GM19438 (cell line): ENCODE data around the gene DSCAML1.

Experiments used
- ATAC-seq: cut with Tn5 transposase; IDR thresholded peaks from one replicate; pipeline ENCODE4 v1.9.1; 2021; ENCODE audit warnings: low read depth; ENCODE audit not compliant: unreplicated experiment

The DSCAML1 gene

DNA sequence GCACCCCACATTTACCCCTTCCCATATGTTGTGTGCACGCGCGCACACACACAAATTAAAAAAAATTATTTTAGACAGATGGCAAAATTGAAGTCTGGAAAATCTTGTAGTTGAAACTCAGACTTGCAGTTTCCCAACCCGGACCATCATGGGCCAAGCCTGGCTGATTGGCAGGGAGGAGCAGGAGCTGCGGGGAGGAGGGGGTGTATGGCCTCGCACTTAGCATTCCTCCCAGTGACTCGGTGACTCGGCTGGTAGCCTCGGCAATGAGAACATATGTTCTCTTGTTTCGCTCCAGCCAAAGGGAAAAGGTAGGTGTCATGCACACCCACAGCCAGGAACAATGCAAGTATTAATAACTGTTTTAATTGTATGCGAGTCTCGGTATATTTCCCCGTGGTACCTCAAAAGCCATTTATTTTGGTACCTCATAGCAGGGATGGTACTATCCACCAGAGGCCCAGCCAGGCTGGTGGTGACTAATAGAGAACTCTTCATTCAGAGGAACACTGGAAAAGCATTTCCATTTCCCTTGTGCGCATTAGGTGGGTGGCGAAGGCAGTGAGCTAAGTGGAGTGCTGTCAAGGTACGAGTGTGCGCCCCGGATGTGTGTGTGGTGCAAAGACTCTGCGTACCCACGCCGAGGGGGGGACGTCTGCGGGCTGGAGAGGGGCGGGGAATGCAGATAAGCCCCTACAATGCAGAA is 92.5 kb downstream of the DSCAML1 start:
- no peak for ATAC-seq

DNA sequence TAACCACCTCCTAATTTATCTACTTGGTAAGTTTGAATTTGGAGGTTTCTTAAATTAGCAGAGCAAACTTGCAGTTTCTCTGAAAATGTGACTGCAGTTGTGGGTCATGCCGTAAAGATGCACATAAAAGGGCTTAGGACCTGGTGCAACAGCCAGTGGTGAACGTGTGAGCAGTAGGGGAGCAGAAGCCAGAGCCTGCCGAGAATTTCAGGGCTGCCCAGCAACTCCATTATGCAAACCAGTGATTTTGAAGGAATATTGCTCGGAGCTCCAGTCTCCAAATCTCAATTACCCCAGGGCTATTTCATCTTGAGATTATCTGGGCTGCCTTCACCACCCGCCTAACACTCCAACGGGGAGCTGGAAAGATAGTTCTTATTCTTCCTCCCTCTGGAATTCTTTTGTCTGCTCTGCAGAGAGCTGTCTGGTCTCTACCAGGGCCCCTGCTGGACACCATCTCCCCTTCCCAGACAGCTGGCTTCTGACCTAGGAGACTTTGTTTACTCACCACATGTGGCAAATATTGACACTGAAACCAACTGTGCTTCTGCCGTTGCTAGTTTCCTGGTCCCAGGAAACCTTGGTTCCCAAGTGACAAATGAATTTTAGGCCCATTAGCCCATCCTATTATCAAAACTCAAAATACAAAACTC is 93.9 kb downstream of the DSCAML1 start:
- ATAC-seq, result no peak

DNA sequence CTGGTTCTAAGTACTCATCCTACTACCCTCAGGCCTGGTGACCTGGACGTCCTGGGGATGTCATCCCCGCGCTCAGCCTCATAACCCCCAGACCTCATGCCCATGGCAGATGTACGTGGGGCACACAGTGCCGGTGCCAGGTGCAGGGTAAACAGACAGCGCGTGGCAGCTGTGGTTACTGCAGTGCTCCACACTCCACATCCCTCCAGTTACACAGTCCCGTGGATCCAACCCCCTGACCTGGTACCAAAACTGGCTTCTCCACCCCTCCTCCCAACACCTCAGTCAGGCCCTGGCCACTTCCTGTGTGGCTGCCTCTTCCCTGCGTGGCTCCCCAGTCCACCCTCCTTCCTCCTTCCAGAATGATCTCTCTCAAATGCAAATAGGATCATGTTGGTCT is 95.2 kb downstream of the DSCAML1 start:
- no peak for ATAC-seq

DNA sequence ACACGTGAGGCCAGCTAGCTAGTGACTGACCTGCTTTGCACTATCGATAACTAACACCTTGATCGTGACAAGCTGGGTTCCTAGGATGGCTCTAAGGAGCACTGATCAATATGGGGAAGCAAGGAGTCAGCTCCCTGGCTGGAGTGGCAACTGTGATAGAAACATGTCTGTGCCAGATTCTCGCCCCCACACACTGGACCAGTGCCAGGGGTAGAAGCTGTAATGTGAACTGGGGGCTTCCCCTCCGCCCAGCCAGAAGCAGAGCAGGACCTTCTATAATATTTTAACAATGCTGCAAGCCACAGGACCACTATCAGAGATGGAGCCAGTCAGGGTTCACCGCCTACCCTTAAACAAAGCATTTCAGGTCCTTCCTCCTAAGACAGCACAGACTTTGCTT is 96.5 kb downstream of the DSCAML1 start:
- ATAC-seq, result no peak

DNA sequence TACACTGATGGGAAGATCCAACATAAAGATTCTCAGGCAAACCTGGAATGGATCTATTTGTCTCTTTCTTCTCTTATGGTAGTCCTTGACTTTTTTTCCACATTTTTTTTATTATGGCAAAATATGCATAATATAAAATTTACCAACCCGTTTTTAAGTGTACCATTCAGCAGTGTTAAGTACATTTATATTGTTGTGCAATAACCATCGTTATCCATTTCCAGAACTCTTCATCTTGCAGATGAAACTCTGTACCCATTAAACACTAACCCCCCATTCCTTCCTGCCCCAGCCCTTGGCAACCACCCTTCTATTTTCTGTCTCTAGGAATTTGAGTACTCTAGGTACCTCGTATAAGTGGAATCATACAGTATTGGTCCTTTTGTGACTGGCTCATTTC is 99.7 kb downstream of the DSCAML1 start:
- no peak for ATAC-seq

DNA sequence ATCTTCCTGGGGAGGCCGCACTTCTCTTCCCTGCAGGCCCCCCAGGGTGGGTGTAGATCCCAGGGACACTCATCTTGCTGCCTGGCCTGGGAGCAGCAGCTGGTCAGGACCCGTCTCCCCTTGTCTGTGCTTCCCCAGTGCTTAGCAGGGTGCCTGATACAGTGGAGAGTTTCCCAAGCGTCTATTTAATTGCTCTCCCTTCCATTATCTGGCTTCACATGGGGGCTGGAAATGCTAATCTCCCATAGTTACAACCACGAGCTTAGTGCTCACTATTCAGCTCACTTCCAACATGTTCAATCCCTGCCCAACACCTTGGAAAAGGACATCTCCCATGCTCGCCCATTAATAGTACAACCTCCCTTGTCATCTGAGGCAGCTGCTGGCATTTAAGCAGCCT is 100.5 kb downstream of the DSCAML1 start:
- ATAC-seq, result no peak

DNA sequence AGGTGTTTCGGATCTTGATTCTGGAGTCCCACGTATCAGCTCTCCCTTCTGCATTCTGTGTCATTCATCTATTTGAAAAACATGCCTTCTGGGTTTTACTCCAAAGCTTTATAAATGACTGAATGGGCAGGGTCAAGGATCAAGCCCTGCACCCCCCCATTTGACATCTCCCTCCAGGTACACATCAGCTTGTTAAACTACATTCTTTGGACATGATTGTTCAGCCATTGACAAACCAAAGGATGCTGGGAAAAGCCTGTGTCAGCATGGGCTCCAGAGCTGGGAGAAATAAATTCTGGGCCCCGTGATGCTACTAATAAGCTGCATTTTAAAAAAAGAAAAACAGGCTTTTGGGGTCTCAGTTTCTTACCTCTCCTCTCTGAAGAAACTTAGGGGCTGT is 103.7 kb downstream of the DSCAML1 start:
- ATAC-seq, result no peak

DNA sequence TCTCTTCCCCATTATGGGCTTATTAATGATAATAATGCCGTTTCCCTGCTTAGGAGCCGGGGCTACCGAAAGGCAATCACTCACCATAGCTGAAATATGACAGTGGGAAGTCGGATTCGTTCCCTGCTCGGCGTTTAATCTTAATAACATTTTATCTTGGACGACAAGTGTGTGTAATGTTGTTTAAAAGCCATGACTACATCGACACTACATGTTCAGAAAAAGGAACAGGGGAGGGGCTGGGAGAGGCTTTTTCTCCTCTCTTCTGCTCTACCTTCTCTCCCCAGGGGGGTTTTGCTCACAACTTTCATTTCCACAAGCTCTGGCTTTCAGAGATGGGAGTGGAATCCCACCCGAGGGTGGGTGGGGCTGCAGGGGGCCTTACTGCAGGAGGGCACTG is 105.5 kb downstream of the DSCAML1 start:
- no peak for ATAC-seq

DNA sequence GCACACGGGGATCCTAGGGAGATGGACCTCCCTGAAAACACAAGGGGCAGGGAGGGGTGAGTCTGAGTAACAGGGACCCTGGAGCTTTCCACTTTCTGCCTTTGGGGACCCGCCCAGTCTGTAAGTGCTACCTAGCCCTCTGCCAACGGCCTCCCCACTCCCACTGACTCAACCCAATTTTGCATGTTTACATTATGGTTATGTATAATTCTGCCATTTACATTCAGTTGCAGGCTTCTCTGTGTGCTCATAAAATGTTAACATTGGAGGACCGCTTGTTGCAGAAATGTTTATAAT is 105.8 kb downstream of the DSCAML1 start:
- ATAC-seq, result no peak

DNA sequence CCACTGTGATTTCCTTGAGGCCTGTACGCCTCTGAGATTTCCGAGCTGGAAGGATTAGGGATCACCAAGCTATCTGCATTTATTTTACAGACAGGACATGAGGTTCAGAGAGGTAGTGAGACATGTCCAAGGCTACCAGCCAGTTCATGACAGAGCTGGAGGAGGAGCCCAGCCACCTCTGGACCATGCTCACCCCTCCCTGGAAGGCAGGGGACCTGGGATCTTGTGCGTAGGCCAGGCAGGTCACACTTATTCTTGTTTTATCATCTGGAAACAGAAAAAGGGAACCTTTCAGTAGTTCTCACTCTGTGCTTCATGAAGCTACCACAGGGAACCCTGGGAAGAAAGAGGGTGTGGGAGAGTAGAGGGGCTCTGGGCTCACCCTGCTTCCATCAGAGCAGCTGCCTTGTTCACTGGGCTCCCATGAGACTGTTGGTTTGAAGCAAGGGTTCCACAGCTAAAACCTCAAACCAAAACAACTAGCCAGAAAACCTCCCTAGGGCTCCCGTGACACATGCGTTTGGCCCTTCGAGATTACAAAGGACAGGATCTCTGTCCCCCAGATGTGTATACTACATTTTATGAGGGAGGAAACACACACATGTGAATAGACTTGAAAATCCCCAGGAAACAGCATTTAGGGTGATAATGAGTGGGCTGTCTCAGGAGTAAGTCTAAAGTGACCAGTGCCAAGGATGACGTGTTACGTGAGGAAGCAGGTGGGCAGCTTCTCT is 106.4 kb downstream of the DSCAML1 start:
- ATAC-seq, result no peak

DNA sequence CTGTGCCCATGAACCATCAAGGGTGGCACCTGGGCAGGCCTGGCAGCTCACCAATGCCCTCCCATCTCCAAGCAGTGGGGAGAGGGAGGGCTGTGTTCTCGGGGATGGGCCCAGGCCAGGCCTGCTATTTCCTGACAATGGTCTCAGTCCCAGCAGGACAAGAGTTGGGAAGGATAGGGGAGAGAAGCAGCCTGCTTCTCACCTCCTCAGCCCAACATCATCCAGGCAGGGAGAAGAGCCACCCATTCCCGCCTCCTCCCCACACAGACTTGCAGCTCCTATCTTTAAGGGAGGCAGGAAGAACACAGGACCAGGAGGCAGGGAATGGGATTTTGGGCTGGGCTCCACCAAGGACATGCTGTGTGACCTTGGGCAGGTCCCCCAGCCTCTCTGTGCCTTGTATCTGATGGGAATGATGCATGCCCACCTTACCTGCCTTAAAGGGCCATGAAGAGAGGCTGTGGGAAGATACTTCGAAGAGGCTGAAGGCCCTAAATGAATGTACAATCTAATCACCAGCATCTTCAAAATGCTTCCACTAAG is 108.7 kb downstream of the DSCAML1 start:
- no peak for ATAC-seq

DNA sequence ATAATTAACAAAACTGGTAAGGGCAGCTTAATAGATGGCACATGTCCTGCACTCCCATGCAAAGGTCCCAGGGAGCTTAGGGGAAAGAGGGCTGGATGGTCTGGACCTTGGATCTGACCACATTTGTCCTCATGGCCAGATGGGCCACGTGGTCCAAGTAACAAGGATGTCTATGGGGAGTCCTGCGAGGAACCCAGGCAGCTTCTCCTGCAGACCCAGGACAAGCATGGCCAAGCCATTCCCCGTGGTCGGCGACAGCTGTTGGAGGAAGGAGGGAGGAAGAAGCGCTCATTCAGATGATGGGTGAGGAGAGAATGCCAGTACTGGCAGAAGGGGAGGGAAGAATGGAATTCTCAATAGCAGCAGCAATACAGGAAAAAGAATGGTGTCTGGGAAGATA is 109.2 kb downstream of the DSCAML1 start:
- no peak for ATAC-seq

DNA sequence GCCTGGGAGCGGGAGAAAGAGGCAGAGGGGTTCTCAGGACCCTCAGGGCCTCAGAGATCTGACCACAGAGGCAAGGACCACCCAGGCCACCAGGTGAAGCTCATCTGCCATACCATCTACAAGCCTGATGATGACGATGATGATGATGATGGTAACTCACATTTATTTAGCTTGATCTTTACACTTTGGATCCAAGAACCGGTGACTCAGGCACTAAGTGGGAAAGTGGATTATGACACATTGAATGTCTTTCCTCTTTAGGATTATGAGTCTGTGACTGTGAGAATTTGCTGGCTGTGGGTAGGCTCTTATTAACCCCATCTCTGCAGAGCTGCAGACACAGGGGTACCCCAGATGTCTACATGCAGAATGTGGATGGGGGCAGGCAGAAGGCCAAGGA is 110.3 kb downstream of the DSCAML1 start:
- ATAC-seq, result no peak

DNA sequence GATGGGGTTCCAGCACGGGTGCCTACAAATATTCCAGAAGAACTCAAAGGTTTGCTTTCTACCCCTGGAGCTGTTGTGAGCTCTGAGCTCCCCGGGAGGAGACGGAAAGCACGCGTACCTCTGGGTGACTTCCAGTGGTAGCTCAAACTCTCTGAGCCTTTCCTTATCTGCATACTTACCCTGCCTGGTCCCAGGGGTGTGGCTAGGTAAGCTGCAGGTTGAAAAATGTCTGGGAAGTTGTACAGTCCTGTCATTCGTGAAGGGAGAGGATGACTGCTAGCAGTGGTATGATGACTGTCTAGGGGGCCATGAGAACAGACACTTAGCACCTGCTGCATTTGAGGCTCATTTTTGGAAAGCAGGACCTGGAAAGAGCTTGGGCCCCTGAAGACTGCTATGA is 111.5 kb downstream of the DSCAML1 start:
- ATAC-seq, result no peak

DNA sequence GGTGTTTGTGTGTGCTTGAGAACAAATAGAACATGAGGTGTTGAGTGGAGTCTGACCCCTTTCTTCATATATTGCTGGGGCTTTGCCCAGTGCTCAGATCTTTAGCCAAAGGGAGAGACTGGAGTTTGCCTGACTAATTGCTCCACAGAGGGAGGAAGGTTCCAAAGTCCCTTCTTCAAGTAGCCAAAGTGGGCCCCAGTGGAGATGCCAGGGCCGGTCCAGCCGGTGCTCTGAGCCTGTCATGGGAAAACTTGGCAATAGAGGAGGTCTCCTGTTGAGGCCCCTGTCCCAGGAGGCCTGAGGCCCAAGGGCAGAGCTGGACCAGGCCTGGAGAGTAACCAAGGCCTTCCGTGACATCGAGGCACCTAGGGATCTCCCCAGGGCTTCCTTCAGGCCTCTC is 112.3 kb downstream of the DSCAML1 start:
- ATAC-seq, result no peak

DNA sequence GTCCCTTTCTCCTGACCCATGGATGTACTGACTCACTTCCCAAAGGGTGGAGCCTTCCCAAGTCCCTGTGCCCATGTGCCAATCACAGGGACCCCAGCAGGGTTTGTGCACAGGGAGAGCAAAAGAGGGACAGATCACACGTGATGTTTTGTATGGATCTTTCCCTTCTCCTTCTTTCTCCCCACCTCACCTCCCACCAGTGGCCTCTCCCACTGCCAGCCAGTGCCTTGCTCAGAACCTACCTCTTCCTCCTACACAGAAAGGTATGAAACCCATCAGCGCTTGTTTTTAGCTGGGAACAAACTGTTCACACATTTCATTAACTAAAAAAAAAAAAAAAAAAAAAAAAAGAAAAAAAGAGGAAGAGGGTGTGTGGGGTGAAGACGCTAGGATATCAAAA is 112.9 kb downstream of the DSCAML1 start:
- ATAC-seq, result no peak

DNA sequence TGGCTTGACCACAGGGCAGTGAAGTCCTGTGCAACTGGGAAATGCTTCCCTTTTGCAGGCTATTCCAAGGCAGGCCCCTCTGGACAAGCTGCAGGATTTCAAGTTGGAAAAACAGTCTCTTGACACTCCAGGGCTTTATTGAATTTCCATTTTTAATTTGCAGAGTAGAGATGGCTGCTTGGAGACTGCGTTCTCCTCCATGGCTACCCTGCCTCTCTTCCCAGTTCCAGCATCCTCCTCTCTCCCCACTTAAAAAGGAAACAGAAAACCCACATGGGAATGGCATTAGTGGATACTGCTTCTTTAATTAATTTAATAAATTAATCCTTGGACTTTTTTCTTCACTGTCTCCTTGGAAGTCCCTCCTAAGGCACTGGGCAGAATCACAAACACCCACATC is 115.6 kb downstream of the DSCAML1 start:
- ATAC-seq, result no peak

DNA sequence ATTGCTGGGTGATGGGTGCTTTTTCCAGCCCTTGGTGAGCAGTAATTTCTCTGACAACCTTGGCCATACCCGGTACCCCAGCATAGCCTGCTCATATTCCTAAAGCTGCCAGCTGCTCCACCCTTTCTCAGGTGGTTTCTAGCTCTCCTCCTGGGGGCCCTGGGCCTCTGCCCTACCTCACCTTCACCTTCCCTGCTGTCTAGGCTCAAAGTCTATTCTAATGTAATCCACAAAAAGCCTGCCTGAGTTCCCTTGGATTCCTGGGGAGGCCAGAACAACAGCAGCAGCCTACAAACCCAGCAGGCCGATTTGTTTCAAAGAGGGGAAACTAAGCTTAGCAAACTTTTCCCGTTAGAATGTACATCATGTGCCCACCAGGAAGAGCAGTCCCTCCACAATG is 117.6 kb downstream of the DSCAML1 start:
- ATAC-seq, result no peak

DNA sequence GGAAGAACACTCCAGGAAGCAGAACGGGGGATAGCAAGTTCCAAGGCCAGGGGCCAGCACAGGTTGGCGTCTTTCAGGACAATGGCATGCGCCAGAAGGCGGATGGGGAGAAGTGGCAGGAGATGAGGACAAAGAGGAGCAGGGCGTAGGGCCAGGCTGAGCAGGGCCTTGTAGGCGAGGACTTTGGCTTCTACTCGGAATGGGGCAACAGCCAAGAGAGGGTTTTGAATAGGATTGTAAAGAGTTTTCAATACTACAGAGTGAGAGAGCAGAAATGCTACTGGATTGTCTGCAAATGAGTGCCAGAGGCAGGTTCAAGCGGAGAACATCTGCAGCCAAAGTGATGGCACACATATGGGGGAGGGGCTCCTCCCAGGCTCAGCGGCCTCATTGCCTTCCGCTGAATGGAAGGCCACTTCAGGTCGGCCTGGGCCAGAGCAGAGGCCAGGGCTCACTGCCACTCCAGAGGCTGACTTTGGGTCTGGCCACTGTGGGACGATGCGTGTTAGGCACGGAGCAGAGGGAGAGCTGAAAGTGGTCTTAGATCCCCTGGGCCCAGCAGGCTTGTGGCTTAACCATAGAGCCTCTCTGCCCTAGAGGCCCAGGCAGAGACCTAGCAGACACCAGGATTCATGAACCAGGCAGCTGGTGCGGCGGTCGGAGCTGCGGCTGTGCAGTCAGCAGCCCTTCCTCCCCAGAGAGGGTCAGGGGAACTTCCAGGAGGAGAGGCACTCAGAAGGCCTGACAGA is 118.2 kb downstream of the DSCAML1 start:
- ATAC-seq, result no peak

DNA sequence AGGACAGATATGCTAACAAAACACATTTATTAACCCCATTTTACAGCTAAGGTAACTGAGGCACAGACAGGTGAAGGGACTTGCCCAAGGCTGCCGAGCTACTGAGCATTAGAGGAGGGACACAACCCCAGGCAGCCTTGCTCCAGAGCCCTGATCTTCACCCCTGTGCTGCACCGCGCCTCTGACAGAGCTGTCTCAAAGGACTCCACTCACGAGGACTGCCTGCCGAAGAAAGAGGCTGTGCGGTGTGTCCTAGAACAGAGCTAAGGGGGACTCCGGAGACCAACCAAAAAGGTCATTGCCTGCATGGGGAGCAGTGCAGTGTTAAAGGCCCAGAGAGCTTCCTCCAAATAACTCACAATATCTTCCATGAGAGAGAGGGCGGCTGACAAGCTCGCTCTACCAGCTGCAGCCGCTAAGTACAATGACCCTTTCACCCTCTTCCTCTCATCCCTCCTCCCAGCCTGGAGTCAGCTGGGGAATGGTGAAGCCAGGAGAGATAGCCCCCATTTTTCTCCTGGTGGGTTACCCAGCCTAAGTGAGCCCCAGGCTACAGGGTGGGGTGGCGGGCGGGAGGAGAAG is 119.2 kb downstream of the DSCAML1 start:
- ATAC-seq, result no peak

DNA sequence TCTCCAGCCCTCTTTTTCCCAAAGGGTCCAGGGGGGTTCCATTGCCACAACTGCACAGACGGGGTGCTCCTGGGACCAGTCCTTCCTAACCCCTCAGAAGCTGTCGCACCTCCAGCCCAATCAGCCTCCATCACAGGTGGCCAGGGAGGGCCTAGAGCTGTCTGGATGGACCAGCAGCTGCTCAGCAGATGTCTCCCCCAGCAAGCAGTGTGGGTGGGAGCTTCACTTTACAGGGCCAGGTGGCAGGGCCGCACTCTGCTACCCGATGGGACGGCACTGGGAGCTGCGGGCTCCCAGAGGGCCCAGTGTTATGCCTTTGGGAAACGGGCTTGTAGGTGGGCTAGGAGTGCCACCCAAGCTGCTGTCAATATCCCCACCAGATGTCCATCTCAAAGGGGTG is 120.5 kb downstream of the DSCAML1 start:
- ATAC-seq, result no peak
